Measurements from ENCODE around the gene ZNF366.

Gene ZNF366

GRCh38 chr5:72515211-72515610 lies 8.0 kb upstream of the ZNF366 start:
- DNase-seq (ENCODE audit: low spot score) = no peak
- ChIA-PET POLR2A (ENCODE audit: low non-redundant PET) (no interaction called here), CTCF (no interaction called here)
- H3K27ac ChIP-seq = no peak overlapping the region
- TF ChIP-seq CTCF (conservative IDR thresholded peaks at IDR 0.05; ENCODE audit: low read depth) = no peak

DNA sequence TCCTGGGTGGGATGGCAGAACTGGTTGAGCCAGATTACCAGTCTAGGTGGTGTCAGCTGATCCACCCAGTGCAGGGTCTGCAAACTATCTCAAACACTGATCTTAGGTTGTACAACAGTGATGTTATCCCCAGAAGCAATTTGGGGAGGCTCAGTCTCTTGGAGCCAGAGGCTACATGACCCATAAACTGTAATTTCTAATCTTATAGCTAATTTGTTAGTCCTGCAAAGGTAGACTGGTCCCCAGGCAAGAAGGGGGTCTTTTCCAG lies 5.3 kb upstream of the ZNF366 start:
- no peak overlapping the region for H3K27ac ChIP-seq
- no peak for DNase-seq (ENCODE audit: low spot score)
- TF ChIP-seq CTCF (conservative IDR thresholded peaks at IDR 0.05; ENCODE audit: low read depth) = no peak
- ChIA-PET CTCF (interaction anchor here (0.6 to 0.9 kb wide), 2 partner anchors 11 to 774 kb away, joined by 3 to 5 read pairs; no protein-coding TSS in a partner anchor), POLR2A (ENCODE audit: low non-redundant PET) (no interaction called here)

DNA sequence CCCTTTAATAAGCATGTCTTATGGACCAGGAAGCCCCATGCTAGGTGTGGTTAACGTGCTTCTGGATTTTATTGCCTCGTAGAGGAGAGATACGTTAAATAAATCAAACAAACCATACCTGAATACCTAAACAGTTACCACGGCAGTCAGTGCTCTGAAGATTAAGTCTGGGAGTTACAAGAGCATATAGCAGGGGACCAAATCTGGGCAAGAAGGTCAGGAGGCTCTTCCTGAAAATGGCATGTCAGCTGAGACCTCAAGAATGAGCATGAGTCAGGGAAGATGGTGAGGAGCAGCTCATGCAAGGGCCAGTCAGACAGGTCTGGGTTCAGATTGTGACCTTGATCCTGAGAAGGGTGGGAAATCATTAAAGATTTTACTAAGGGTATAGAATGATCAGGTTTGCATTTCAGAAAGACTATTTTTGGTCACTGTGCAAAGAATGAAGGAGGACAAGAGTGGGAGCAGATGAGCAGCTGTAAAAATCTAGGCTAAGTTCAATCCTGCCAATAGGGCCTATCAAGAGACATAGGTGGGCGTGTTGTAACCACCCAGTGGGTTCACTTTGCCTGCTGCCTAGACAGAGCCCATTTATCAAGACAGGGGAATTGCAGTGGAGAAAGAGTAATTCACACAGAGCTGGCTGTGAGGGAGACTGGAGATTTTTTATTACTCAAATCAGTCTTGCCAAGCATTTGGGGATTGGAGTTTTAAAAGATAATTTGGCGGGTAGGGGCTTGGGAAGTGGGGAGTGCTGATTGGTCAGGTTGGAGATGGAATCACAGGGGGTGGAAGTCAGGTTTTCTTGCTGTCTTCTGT lies 4.8 kb upstream of the ZNF366 start:
- TF ChIP-seq CTCF (conservative IDR thresholded peaks at IDR 0.05; ENCODE audit: low read depth) = no peak

DNA sequence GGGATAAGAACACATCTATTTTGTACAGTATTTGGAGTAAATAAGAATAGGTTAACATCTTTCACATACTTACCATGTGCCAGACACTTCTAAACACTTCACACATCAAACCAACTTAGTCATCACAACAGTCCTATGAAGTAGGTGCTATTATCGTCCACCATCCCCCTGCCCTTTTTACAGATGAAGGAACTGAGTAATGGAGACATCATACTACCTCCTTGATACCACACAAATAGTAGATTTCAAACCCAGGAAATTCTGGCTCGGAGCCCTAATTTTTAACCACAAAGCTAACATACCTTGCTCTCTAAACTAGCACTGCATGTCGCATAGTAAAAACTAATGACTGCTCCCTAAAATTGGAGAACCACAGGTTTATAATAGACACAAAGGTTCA lies 4.2 kb upstream of the ZNF366 start:
- CTCF ChIA-PET = no interaction called here
- peak; percentile 22 for DNase-seq (ENCODE audit: low spot score)
- POLR2A ChIA-PET (ENCODE audit: low non-redundant PET) = no interaction called here
- H3K27ac ChIP-seq = no peak overlapping the region
- no peak for TF ChIP-seq CTCF (conservative IDR thresholded peaks at IDR 0.05; ENCODE audit: low read depth)

More for the DNA sequence above, 4.8 kb upstream of the ZNF366 start:
- CTCF ChIA-PET = interaction anchor here (0.9 kb wide), 1 partner anchor 12 kb away, joined by 5 read pairs; no protein-coding TSS in a partner anchor
- POLR2A ChIA-PET (ENCODE audit: low non-redundant PET) = no interaction called here
- no peak overlapping the region for H3K27ac ChIP-seq
- DNase-seq (ENCODE audit: low spot score) = no peak

GRCh38 chr5:72510610-72511181 lies 3.5 kb upstream of the ZNF366 start:
- CTCF ChIA-PET = no interaction called here
- DNase-seq (ENCODE audit: low spot score) = peak; percentile 39
- POLR2A ChIA-PET (ENCODE audit: low non-redundant PET) = no interaction called here
- TF ChIP-seq CTCF (conservative IDR thresholded peaks at IDR 0.05; ENCODE audit: low read depth) = no peak
- H3K27ac ChIP-seq = peak overlapping the region; percentile 52

DNA sequence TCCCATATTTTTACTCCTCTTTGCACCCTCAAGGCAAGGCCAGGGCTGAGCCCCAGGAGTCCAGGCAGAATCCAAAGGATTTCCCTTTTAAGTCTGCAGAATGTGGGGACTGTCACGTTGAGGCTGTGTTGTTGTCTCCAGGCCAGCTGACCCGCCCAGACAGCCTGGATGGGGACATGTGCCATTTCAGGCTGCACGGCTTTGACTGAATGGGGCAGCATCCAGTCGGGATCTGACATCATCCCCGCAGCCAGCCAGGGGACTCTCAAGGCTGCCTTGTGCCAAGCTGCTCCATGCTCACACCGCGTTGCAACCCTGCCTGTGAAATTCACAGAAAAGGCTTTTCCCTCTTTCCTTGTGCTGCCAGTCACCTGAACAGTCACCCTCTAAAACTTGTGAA lies 2.2 kb upstream of the ZNF366 start:
- no peak overlapping the region for H3K27ac ChIP-seq
- no peak for TF ChIP-seq CTCF (conservative IDR thresholded peaks at IDR 0.05; ENCODE audit: low read depth)
- DNase-seq (ENCODE audit: low spot score) = no peak
- ChIA-PET POLR2A (ENCODE audit: low non-redundant PET) (no interaction called here), CTCF (no interaction called here)

Data from RWPE1 (cell line).